Spleen (tissue), 7 donors: ENCODE results near the gene RAE1.
A peak's percentile ranks its signal among the peaks of the same experiment; 100 is the strongest.

Experiments used
- CTCF ChIP-seq, 11 experiments: fragments of 200-600 bp in 7 of 11; fragments of 450-650 bp in 4 of 11; sonication (generic) in 4 of 11; IDR thresholded peaks in 8 of 11; conservative IDR thresholded peaks in 3 of 11; 1 replicate in 7 of 11; 2 replicates in 4 of 11; pipeline versions ENCODE4 v1.4.0 to v1.8.0; 2016 to 2021; ENCODE audit warnings: antibody characterized with exemption in 11 of 11, inconsistent platforms in 4 of 11, mild to moderate bottlenecking in 1 of 11
- POLR2A ChIP-seq, 3 donors: fragments of 450-650 bp; IDR thresholded peaks; one replicate each; pipeline ENCODE4 v1.5.1; 2017; ENCODE audit warnings: antibody characterized with exemption in 3 of 3, mild to moderate bottlenecking in 1 of 3
- POLR2AphosphoS5 ChIP-seq, 3 donors: sonication (generic); formaldehyde crosslinking; IDR thresholded peaks; one replicate each; pipeline ENCODE4 v1.5.1; 2017; ENCODE audit warnings: antibody characterized with exemption in 3 of 3
- donor health status: DM: no; HTN: no; CAD: no; lungs with moderate emphysema.
- donor health status: DM: no; HTN: no; CAD: no.
- donor health status: DM: no; HTN: no; CAD: no.

- TF ChIP-seq CTCF (IDR thresholded peaks at IDR 0.05 in 8 of 11, conservative IDR thresholded peaks at IDR 0.05 in 3 of 11) (no peak), POLR2A (IDR thresholded peaks at IDR 0.05) (no peak), POLR2AphosphoS5 (IDR thresholded peaks at IDR 0.05) (peak in 1 of 3 donors; percentile 30)
Measured at GRCh38 chr20:57394121-57395082, 43.3 kb downstream of the RAE1 start.
